Measurements from ENCODE around the gene BRD3OS. TPM values are rescaled to one million over a fixed set of nuclear protein-coding genes. Genes with fewer than 3 reads are reported as not detected.
A peak's percentile ranks its signal among the peaks of the same experiment; 100 is the strongest.
"Not testable (repeated sequence)": the region's sequence is repeated elsewhere in the genome, so short reads cannot be mapped to it uniquely, and the experiment has no call there.

The BRD3OS gene
- polyA plus RNA-seq, 1 donor, result 8.4 TPM

- peak; percentile 53 to 71 for DNase-seq
- Histone ChIP-seq H3K27ac (ENCODE audit: low read length) (peak overlapping the region; percentile 62), H3K36me3 (ENCODE audit: control insufficient read depth, insufficient read depth, low read length) (no peaks in the 10 kb centered on the region), H3K27me3 (ENCODE audit: control insufficient read depth, insufficient read depth, low read length) (peaks cover 17% of the 10 kb centered on the region), H3K4me1 (ENCODE audit: control insufficient read depth, insufficient read depth, low read length) (peaks cover 34% of the 10 kb centered on the region), H3K9me3 (ENCODE audit: control insufficient read depth, low read depth, low read length) (no peaks in the 10 kb centered on the region), H3K4me3 (ENCODE audit: low read length) (peak overlapping the region; percentile 86)
- no CpG with 5 or more reads among the region's 28 CpGs for WGBS (ENCODE audit: insufficient coverage, low lambda C conversion rate)
These were observed 40.5 kb downstream of the BRD3OS start for GRCh38 chr9:134065612-134066419.

- no CpG with 5 or more reads among the region's 9 CpGs for WGBS (ENCODE audit: insufficient coverage, low lambda C conversion rate)
- DNase-seq, result peak in 1 of 2 donors; percentile 25
- Histone ChIP-seq H3K9me3 (ENCODE audit: control insufficient read depth, low read depth, low read length) (no peaks in the 10 kb centered on the region), H3K27ac (ENCODE audit: low read length) (peak overlapping the region; percentile 62), H3K36me3 (ENCODE audit: control insufficient read depth, insufficient read depth, low read length) (no peaks in the 10 kb centered on the region), H3K4me1 (ENCODE audit: control insufficient read depth, insufficient read depth, low read length) (peaks cover 27% of the 10 kb centered on the region), H3K27me3 (ENCODE audit: control insufficient read depth, insufficient read depth, low read length) (peaks cover 22% of the 10 kb centered on the region), H3K4me3 (ENCODE audit: low read length) (peak overlapping the region; percentile 86)
These were observed 41.2 kb downstream of the BRD3OS start for GRCh38 chr9:134066526-134066912.

GRCh38 chr9:134066913-134067851, 41.9 kb downstream of the BRD3OS start:
- H3K27ac ChIP-seq (ENCODE audit: low read length), result peak overlapping the region; percentile 62
- H3K4me1 ChIP-seq (ENCODE audit: control insufficient read depth, insufficient read depth, low read length), result peaks cover 20% of the 10 kb centered on the region
- H3K36me3 ChIP-seq (ENCODE audit: control insufficient read depth, insufficient read depth, low read length), result no peaks in the 10 kb centered on the region
- peak in 1 of 2 donors; percentile 61 for DNase-seq
- H3K9me3 ChIP-seq (ENCODE audit: control insufficient read depth, low read depth, low read length), result no peaks in the 10 kb centered on the region
- peak overlapping the region; percentile 86 for H3K4me3 ChIP-seq (ENCODE audit: low read length)
- no CpG with 5 or more reads among the region's 126 CpGs for WGBS (ENCODE audit: insufficient coverage, low lambda C conversion rate)
- H3K27me3 ChIP-seq (ENCODE audit: control insufficient read depth, insufficient read depth, low read length), result peaks cover 22% of the 10 kb centered on the region

GRCh38 chr9:134067904-134068743, 42.8 kb downstream of the BRD3OS start, which contains the start of gene BRD3:
TSS of gene BRD3 (minus strand) at chr9:134068026. CDS start at chr9:134053477, 14,549 bp downstream.
- H3K4me3 ChIP-seq (ENCODE audit: low read length), result peak within 1 kb of the TSS; percentile 86
- no CpG with 5 or more reads among the region's 131 CpGs for WGBS (ENCODE audit: insufficient coverage, low lambda C conversion rate)
- H3K27me3 ChIP-seq (ENCODE audit: control insufficient read depth, insufficient read depth, low read length), result peaks cover 22% of the 10 kb centered on the region
- peak; percentile 90 to 93 for DNase-seq
- H3K27ac ChIP-seq (ENCODE audit: low read length), result peak within 1 kb of the TSS; percentile 86
- H3K4me1 ChIP-seq (ENCODE audit: control insufficient read depth, insufficient read depth, low read length), result peaks cover 14% of the 10 kb centered on the region
- no peaks in the 10 kb centered on the region for H3K9me3 ChIP-seq (ENCODE audit: control insufficient read depth, low read depth, low read length)
- H3K36me3 ChIP-seq (ENCODE audit: control insufficient read depth, insufficient read depth, low read length), result no peaks in the 10 kb centered on the region

- Histone ChIP-seq H3K4me1 (ENCODE audit: control insufficient read depth, insufficient read depth, low read length) (peaks cover 14% of the 10 kb centered on the region), H3K27ac (ENCODE audit: low read length) (peak overlapping the region; percentile 86), H3K9me3 (ENCODE audit: control insufficient read depth, low read depth, low read length) (no peaks in the 10 kb centered on the region), H3K36me3 (ENCODE audit: control insufficient read depth, insufficient read depth, low read length) (no peaks in the 10 kb centered on the region), H3K27me3 (ENCODE audit: control insufficient read depth, insufficient read depth, low read length) (peaks cover 22% of the 10 kb centered on the region), H3K4me3 (ENCODE audit: low read length) (peak overlapping the region; percentile 53)
- no peak for DNase-seq
- WGBS (ENCODE audit: insufficient coverage, low lambda C conversion rate), result no CpG with 5 or more reads among the region's 31 CpGs
These were observed 43.6 kb downstream of the BRD3OS start for GRCh38 chr9:134068744-134069479.

- DNase-seq, result no peak
- H3K9me3 ChIP-seq (ENCODE audit: control insufficient read depth, low read depth, low read length), result no peaks in the 10 kb centered on the region
- H3K4me3 ChIP-seq (ENCODE audit: low read length), result no peak overlapping the region
These were observed 44.5 kb downstream of the BRD3OS start for GRCh38 chr9:134069480-134070399.

GRCh38 chr9:134071149-134071548, 45.9 kb downstream of the BRD3OS start:
- H3K9me3 ChIP-seq (ENCODE audit: control insufficient read depth, low read depth, low read length), result peaks cover 5% of the 10 kb centered on the region
- no peak overlapping the region for H3K27ac ChIP-seq (ENCODE audit: low read length)
- H3K4me1 ChIP-seq (ENCODE audit: control insufficient read depth, insufficient read depth, low read length), result peaks cover 4% of the 10 kb centered on the region
- peaks cover 22% of the 10 kb centered on the region for H3K27me3 ChIP-seq (ENCODE audit: control insufficient read depth, insufficient read depth, low read length)
- DNase-seq, result no peak
- WGBS (ENCODE audit: insufficient coverage, low lambda C conversion rate), result no CpG with 5 or more reads among the region's 12 CpGs
- no peak overlapping the region for H3K4me3 ChIP-seq (ENCODE audit: low read length)
- H3K36me3 ChIP-seq (ENCODE audit: control insufficient read depth, insufficient read depth, low read length), result no peaks in the 10 kb centered on the region

More at GRCh38 chr9:134069480-134070399, 44.5 kb downstream of the BRD3OS start:
- no peak overlapping the region for H3K27ac ChIP-seq (ENCODE audit: low read length)
- no peaks in the 10 kb centered on the region for H3K36me3 ChIP-seq (ENCODE audit: control insufficient read depth, insufficient read depth, low read length)
- no CpG with 5 or more reads among the region's 12 CpGs for whole genome bisulfite sequencing (ENCODE audit: insufficient coverage, low lambda C conversion rate)
- peaks cover 22% of the 10 kb centered on the region for H3K27me3 ChIP-seq (ENCODE audit: control insufficient read depth, insufficient read depth, low read length)
- peaks cover 14% of the 10 kb centered on the region for H3K4me1 ChIP-seq (ENCODE audit: control insufficient read depth, insufficient read depth, low read length)

- not testable (repeated sequence) for DNase-seq; H3K4me3 ChIP-seq (ENCODE audit: low read length); H3K27ac ChIP-seq (ENCODE audit: low read length); H3K9me3 ChIP-seq (ENCODE audit: control insufficient read depth, low read depth, low read length); H3K4me1 ChIP-seq (ENCODE audit: control insufficient read depth, insufficient read depth, low read length); H3K36me3 ChIP-seq (ENCODE audit: control insufficient read depth, insufficient read depth, low read length)
- WGBS (ENCODE audit: insufficient coverage, low lambda C conversion rate), result 100% methylated on average over 1 of the region's 7 CpGs
- H3K27me3 ChIP-seq (ENCODE audit: control insufficient read depth, insufficient read depth, low read length), result peaks cover 22% of the 10 kb centered on the region
These were observed 47.4 kb downstream of the BRD3OS start for GRCh38 chr9:134072683-134073082.
